ENCODE data around the gene FIP1L1.

Gene FIP1L1

DNA sequence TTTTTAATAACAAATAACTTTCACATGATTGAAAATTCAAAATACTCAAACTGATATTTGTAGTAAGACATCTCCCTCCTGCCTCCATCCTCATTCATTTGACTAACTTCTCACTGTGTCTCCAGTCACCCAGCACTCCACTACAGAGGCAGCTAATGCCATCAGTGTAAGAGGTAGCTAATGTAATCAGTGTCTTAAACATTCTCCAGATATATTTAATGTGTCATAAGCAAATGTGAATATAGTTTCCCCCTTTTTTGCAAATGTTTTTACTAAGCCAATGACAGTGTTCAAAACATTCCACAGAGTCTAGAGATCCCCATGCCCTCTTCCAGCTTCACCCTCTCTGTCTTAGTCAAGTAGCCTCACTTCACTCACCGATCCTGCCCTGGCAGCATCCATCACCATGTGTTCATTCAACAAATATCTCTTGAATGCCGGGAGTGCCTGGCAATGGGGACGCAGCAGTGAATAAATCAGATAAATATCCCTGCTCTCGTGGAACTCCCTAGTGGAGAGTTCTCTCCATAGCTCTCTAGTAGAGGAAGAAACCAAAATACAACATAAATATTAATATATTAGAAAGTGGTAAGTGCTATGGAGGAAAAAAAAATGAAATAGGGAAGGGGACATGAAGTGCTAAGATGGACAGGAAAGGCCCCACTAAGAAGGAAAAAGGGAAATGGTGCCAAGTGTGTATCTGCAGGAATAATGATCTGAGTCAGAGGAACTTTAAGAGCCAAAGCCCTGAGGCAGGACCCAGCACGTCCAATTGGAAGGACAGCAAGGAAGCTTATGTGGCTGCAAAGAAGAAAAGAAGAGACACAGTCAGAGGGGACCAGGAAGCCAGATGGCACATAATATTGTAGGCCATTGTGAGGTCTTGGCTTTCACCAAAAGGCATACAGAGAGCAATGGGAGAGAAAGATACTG, 30.3 kb upstream of the FIP1L1 start:
- Histone ChIP-seq H3K27ac (ENCODE audit: low read depth, low read length) (no peak overlapping the region), H3K4me2 (ENCODE audit: low read length) (no peak overlapping the region), H3K79me2 (ENCODE audit: control insufficient read depth, low read length) (0 out of 2 replicates have a peak, but pooled peaks cover 8% of the 10 kb centered on the region), H4K20me1 (ENCODE audit: control insufficient read depth, insufficient read depth, low read depth, low read length) (no peaks in the 10 kb centered on the region), H3F3A (ENCODE audit: control insufficient read depth, insufficient read depth) (no peaks in the 10 kb centered on the region), H3K9me2 (replicated peaks; ENCODE audit: control insufficient read depth, low read length) (no peaks in the 10 kb centered on the region), H3K4me3 (ENCODE audit: low read length) (no peak overlapping the region), H3K36me3 (ENCODE audit: control insufficient read depth, low read length) (peaks cover 42% of the 10 kb centered on the region), H3K27me3 (ENCODE audit: control insufficient read depth, low read length) (no peaks in the 10 kb centered on the region), H3K4me1 (ENCODE audit: control insufficient read depth, low read length) (no peaks in the 10 kb centered on the region), H3K9me3 (ENCODE audit: control insufficient read depth, insufficient read depth, low read length) (no peaks in the 10 kb centered on the region)
- TF ChIP-seq EZH2phosphoT487 (IDR thresholded peaks at IDR 0.05; ENCODE audit: borderline replicate concordance, low read length) (no peak), CTCF (IDR thresholded peaks at IDR 0.05; ENCODE audit: low read depth, low read length, poor library complexity, severe bottlenecking) (no peak)

GRCh38 chr4:53348046-53348445, 29.4 kb upstream of the FIP1L1 start:
- Histone ChIP-seq H3K9me3 (ENCODE audit: control insufficient read depth, insufficient read depth, low read length) (no peaks in the 10 kb centered on the region), H3K9me2 (replicated peaks; ENCODE audit: control insufficient read depth, low read length) (no peaks in the 10 kb centered on the region), H4K20me1 (ENCODE audit: control insufficient read depth, insufficient read depth, low read depth, low read length) (no peaks in the 10 kb centered on the region), H3F3A (ENCODE audit: control insufficient read depth, insufficient read depth) (no peaks in the 10 kb centered on the region), H3K27me3 (ENCODE audit: control insufficient read depth, low read length) (no peaks in the 10 kb centered on the region), H3K4me2 (ENCODE audit: low read length) (no peak overlapping the region), H3K36me3 (ENCODE audit: control insufficient read depth, low read length) (peaks cover 50% of the 10 kb centered on the region), H3K27ac (ENCODE audit: low read depth, low read length) (no peak overlapping the region), H3K4me3 (ENCODE audit: low read length) (no peak overlapping the region), H3K4me1 (ENCODE audit: control insufficient read depth, low read length) (no peaks in the 10 kb centered on the region), H3K79me2 (ENCODE audit: control insufficient read depth, low read length) (0 out of 2 replicates have a peak, but pooled peaks cover 8% of the 10 kb centered on the region)
- TF ChIP-seq EZH2phosphoT487 (IDR thresholded peaks at IDR 0.05; ENCODE audit: borderline replicate concordance, low read length) (no peak), CTCF (IDR thresholded peaks at IDR 0.05; ENCODE audit: low read depth, low read length, poor library complexity, severe bottlenecking) (no peak)

- H3K9me2 ChIP-seq (replicated peaks; ENCODE audit: control insufficient read depth, low read length), result no peaks in the 10 kb centered on the region
- H3K4me2 ChIP-seq (ENCODE audit: low read length), result no peak overlapping the region
- no peaks in the 10 kb centered on the region for H3K4me1 ChIP-seq (ENCODE audit: control insufficient read depth, low read length)
- no peak overlapping the region for H3K27ac ChIP-seq (ENCODE audit: low read depth, low read length)
- no peaks in the 10 kb centered on the region for H4K20me1 ChIP-seq (ENCODE audit: control insufficient read depth, insufficient read depth, low read depth, low read length)
- no peak overlapping the region for H3K4me3 ChIP-seq (ENCODE audit: low read length)
- H3F3A ChIP-seq (ENCODE audit: control insufficient read depth, insufficient read depth), result no peaks in the 10 kb centered on the region
- H3K9me3 ChIP-seq (ENCODE audit: control insufficient read depth, insufficient read depth, low read length), result peaks cover 1% of the 10 kb centered on the region; the same call in 1 of the 2 replicates
- H3K27me3 ChIP-seq (ENCODE audit: control insufficient read depth, low read length), result no peaks in the 10 kb centered on the region
- H3K79me2 ChIP-seq (ENCODE audit: control insufficient read depth, low read length), result peaks cover 10% of the 10 kb centered on the region
- no peak for TF ChIP-seq CTCF (IDR thresholded peaks at IDR 0.05; ENCODE audit: low read depth, low read length, poor library complexity, severe bottlenecking)
- no peak for TF ChIP-seq EZH2phosphoT487 (IDR thresholded peaks at IDR 0.05; ENCODE audit: borderline replicate concordance, low read length)
- peaks cover 52% of the 10 kb centered on the region for H3K36me3 ChIP-seq (ENCODE audit: control insufficient read depth, low read length)
Observed at GRCh38 chr4:53349091-53349491, 28.4 kb upstream of the FIP1L1 start.
